Astrocyte (in vitro differentiated cells and primary cell): ENCODE results near the gene FRY. TPM values are rescaled to one million over a fixed set of nuclear protein-coding genes. Genes with fewer than 3 reads are reported as not detected.

Experiments
- DNase-seq: peaks from one replicate; pipeline ENCODE4 v3.0.0-alpha.2; 2010; ENCODE audit warnings: low read depth
- FAIRE-seq: peaks from 2 replicates; lab custom pipeline; 2011; peaks lifted over from hg19 to GRCh38; lab: Jason Lieb, UNC
- H2AFZ ChIP-seq: 2 replicates; pipeline ENCODE4 v1.6.0; 2012; ENCODE audit warnings: low read depth, low read length, inconsistent platforms
- H3K27ac ChIP-seq: 2 replicates; pipeline ENCODE4 v1.5.1; 2011; ENCODE audit warnings: low read depth, low read length, inconsistent platforms
- H3K27me3 ChIP-seq: 2 replicates; pipeline ENCODE4 v1.6.0; 2011; ENCODE audit warnings: low read length, inconsistent platforms; ENCODE audit not compliant: insufficient read depth
- H3K36me3 ChIP-seq: 2 replicates; pipeline ENCODE4 v1.5.1; 2011; ENCODE audit warnings: low read length, inconsistent platforms; ENCODE audit not compliant: insufficient read depth
- H3K4me1 ChIP-seq: 2 replicates; pipeline ENCODE4 v1.5.1; 2011; ENCODE audit warnings: low read length, inconsistent platforms; ENCODE audit not compliant: insufficient read depth
- H3K4me2 ChIP-seq: 2 replicates; pipeline ENCODE4 v1.6.0; 2012; ENCODE audit warnings: low read length, inconsistent platforms
- H3K4me3 ChIP-seq: 2 replicates; pipeline ENCODE4 v1.5.1; 2011; ENCODE audit warnings: low read depth, mild to moderate bottlenecking, low read length, inconsistent platforms; ENCODE audit not compliant: insufficient read depth
- H3K79me2 ChIP-seq: 2 replicates; pipeline ENCODE4 v1.6.0; 2012; ENCODE audit warnings: mild to moderate bottlenecking, low read length, inconsistent platforms; ENCODE audit not compliant: insufficient read depth
- H3K9ac ChIP-seq: 2 replicates; pipeline ENCODE4 v1.6.0; 2012; ENCODE audit warnings: mild to moderate bottlenecking, low read length, inconsistent platforms
- H3K9me3 ChIP-seq: 2 replicates; pipeline ENCODE4 v1.5.1; 2012; ENCODE audit warnings: low read depth, mild to moderate bottlenecking, low read length, inconsistent platforms; ENCODE audit not compliant: insufficient read depth
- H4K20me1 ChIP-seq: 2 replicates; pipeline ENCODE4 v1.6.0; 2012; ENCODE audit warnings: low read length, inconsistent platforms; ENCODE audit not compliant: insufficient read depth
- H3K27ac Mint-ChIP-seq: one replicate; pipeline ENCODE4 v1.8.0; 2021; ENCODE audit warnings: mild to moderate bottlenecking, mixed read lengths; ENCODE audit not compliant: unreplicated experiment
- H3K27me3 Mint-ChIP-seq: one replicate; pipeline ENCODE4 v1.8.0; 2021; ENCODE audit warnings: low read depth, mixed read lengths; ENCODE audit not compliant: unreplicated experiment
- H3K36me3 Mint-ChIP-seq: one replicate; pipeline ENCODE4 v1.8.0; 2021; ENCODE audit warnings: low read depth, mixed read lengths; ENCODE audit not compliant: unreplicated experiment
- H3K4me1 Mint-ChIP-seq: one replicate; pipeline ENCODE4 v1.8.0; 2021; ENCODE audit warnings: low read depth, mixed read lengths; ENCODE audit not compliant: unreplicated experiment
- H3K4me3 Mint-ChIP-seq: one replicate; pipeline ENCODE4 v1.8.0; 2021; ENCODE audit warnings: mild to moderate bottlenecking, moderate library complexity, mixed read lengths; ENCODE audit not compliant: unreplicated experiment
- H3K9me3 Mint-ChIP-seq: one replicate; pipeline ENCODE4 v1.8.0; 2021; ENCODE audit warnings: mild to moderate bottlenecking, mixed read lengths; ENCODE audit not compliant: unreplicated experiment
- CTCF ChIP-seq: IDR thresholded peaks from 2 replicates; pipeline ENCODE4 v1.5.1; 2011; ENCODE audit warnings: low read depth, mild to moderate bottlenecking, inconsistent platforms, low read length, moderate library complexity; ENCODE audit not compliant: insufficient read depth
- EZH2 ChIP-seq: IDR thresholded peaks from 2 replicates; pipeline ENCODE4 v1.6.1; 2012; ENCODE audit warnings: mild to moderate bottlenecking, low read length, inconsistent platforms; ENCODE audit not compliant: insufficient read depth
- total RNA-seq: library from RNA; stranded (reverse); gene quantifications from 2 replicates; pipeline ENCODE4 v1.2.1, GENCODE V29; 2021

Gene FRY
- total RNA-seq, 1 donor from 2014 or later, result 4.6 TPM

- Mint-ChIP-seq H3K36me3 (no peaks in the 10 kb centered on the region), H3K27me3 (no peaks in the 10 kb centered on the region), H3K4me1 (peaks cover 11% of the 10 kb centered on the region), H3K27ac (no peak overlapping the region), H3K9me3 (peaks cover 1% of the 10 kb centered on the region), H3K4me3 (no peak overlapping the region)
- DNase-seq, result no peak
- no peaks in the 10 kb centered on the region for H3K36me3 ChIP-seq
- no peak overlapping the region for H3K4me2 ChIP-seq
- H3K27me3 ChIP-seq, result no peaks in the 10 kb centered on the region
- no peaks in the 10 kb centered on the region for H3K79me2 ChIP-seq
- no peaks in the 10 kb centered on the region for H3K4me1 ChIP-seq
- no peak overlapping the region for H3K4me3 ChIP-seq
- H3K9ac ChIP-seq, result no peak overlapping the region
- no peak overlapping the region for H3K27ac ChIP-seq
- no peaks in the 10 kb centered on the region for H3K9me3 ChIP-seq
- H2AFZ ChIP-seq, result no peak overlapping the region
- TF ChIP-seq EZH2 (no peak), CTCF (no peak)
- no peaks in the 10 kb centered on the region for H4K20me1 ChIP-seq
- no peak for FAIRE-seq
Measured at GRCh38 chr13:32039056-32039455, 7.5 kb downstream of the FRY start.

GRCh38 chr13:32039528-32039927 is 8.0 kb downstream of the FRY start:
- H3K27ac ChIP-seq, result no peak overlapping the region
- H3K4me1 ChIP-seq, result no peaks in the 10 kb centered on the region
- Mint-ChIP-seq H3K9me3 (peaks cover 1% of the 10 kb centered on the region), H3K4me1 (peaks cover 11% of the 10 kb centered on the region), H3K4me3 (no peak overlapping the region), H3K36me3 (no peaks in the 10 kb centered on the region), H3K27me3 (no peaks in the 10 kb centered on the region), H3K27ac (no peak overlapping the region)
- no peaks in the 10 kb centered on the region for H3K36me3 ChIP-seq
- no peak overlapping the region for H3K9ac ChIP-seq
- DNase-seq (no peak), FAIRE-seq (no peak)
- H3K79me2 ChIP-seq, result no peaks in the 10 kb centered on the region
- no peaks in the 10 kb centered on the region for H3K27me3 ChIP-seq
- H4K20me1 ChIP-seq, result no peaks in the 10 kb centered on the region
- H3K4me2 ChIP-seq, result no peak overlapping the region
- TF ChIP-seq EZH2 (no peak), CTCF (no peak)
- no peaks in the 10 kb centered on the region for H3K9me3 ChIP-seq
- H2AFZ ChIP-seq, result no peak overlapping the region
- H3K4me3 ChIP-seq, result no peak overlapping the region

- no peaks in the 10 kb centered on the region for H4K20me1 ChIP-seq
- no peaks in the 10 kb centered on the region for H3K36me3 Mint-ChIP-seq
- H3K4me1 Mint-ChIP-seq, result peaks cover 11% of the 10 kb centered on the region
- H3K4me3 ChIP-seq, result no peak overlapping the region
- no peaks in the 10 kb centered on the region for H3K9me3 ChIP-seq
- H3K4me1 ChIP-seq, result no peaks in the 10 kb centered on the region
- H3K9me3 Mint-ChIP-seq, result peaks cover 1% of the 10 kb centered on the region
- H3K79me2 ChIP-seq, result no peaks in the 10 kb centered on the region
- no peak overlapping the region for H3K27ac ChIP-seq
- no peaks in the 10 kb centered on the region for H3K27me3 Mint-ChIP-seq
- H2AFZ ChIP-seq, result no peak overlapping the region
- H3K36me3 ChIP-seq, result no peaks in the 10 kb centered on the region
- H3K27me3 ChIP-seq, result no peaks in the 10 kb centered on the region
- FAIRE-seq (no peak), DNase-seq (no peak)
- no peak overlapping the region for H3K27ac Mint-ChIP-seq
- no peak for TF ChIP-seq EZH2
- H3K4me3 Mint-ChIP-seq, result no peak overlapping the region
- no peak overlapping the region for H3K4me2 ChIP-seq
- H3K9ac ChIP-seq, result no peak overlapping the region
Measured at GRCh38 chr13:32040052-32040642, 8.6 kb downstream of the FRY start.
